Left ventricle myocardium inferior (tissue), 1 donor: ENCODE results near the gene SATB2. TPM values are rescaled to one million over a fixed set of nuclear protein-coding genes. Genes with fewer than 3 reads are reported as not detected.

Experiments
- DNase-seq: peaks from one replicate; pipeline ENCODE4 v3.0.0-alpha.2; 2020
- H3K27ac ChIP-seq: fragments of 200-600 bp; replicated peaks from 2 replicates; pipeline ENCODE4 v1.8.0; 2021
- H3K27me3 ChIP-seq: fragments of 200-600 bp; 2 replicates; pipeline ENCODE4 v1.8.0; 2021; ENCODE audit warnings: low read depth
- H3K36me3 ChIP-seq: fragments of 200-600 bp; 2 replicates; pipeline ENCODE4 v1.8.0; 2021
- H3K4me1 ChIP-seq: fragments of 200-600 bp; 2 replicates; pipeline ENCODE4 v1.8.0; 2021
- H3K4me3 ChIP-seq: fragments of 200-600 bp; 2 replicates; pipeline ENCODE4 v1.8.0; 2021; ENCODE audit warnings: mild to moderate bottlenecking, moderate library complexity
- H3K9me3 ChIP-seq: fragments of 200-600 bp; replicated peaks from 2 replicates; pipeline ENCODE4 v1.8.0; 2021
- CTCF ChIP-seq: fragments of 200-600 bp; IDR thresholded peaks from 2 replicates; pipeline ENCODE4 v1.8.0; 2021; ENCODE audit warnings: antibody characterized with exemption, mild to moderate bottlenecking, borderline replicate concordance
- intact Hi-C: fragments of 100-400 bp; cut with micrococcal nuclease; formaldehyde crosslinking; loops from one replicate; pipeline ENCODE4 v1.11.0; 2022
- total RNA-seq: library from RNA; stranded (reverse); fragmentation: NEBNext Ultra II Directional; extraction: Animal tissue kit (Norgen Biotek cat#: 25700); gene quantifications from one replicate; pipeline ENCODE4 v1.2.1, GENCODE V29; 2021
- donor health status: DM: no; HTN: yes; CAD: no; lungs with severe emphysema.

SATB2 gene
- total RNA-seq, 1 donor from 2014 or later: 1.1 TPM

GRCh38 chr2:199384043-199384442 lies 73.7 kb downstream of the SATB2 start:
- intact Hi-C loops: no loop called here
- no peaks in the 10 kb centered on the region for H3K4me1 ChIP-seq
- DNase-seq: no peak
- TF ChIP-seq CTCF: no peak
- no peak overlapping the region for H3K4me3 ChIP-seq
- no peaks in the 10 kb centered on the region for H3K27me3 ChIP-seq
- no peaks in the 10 kb centered on the region for H3K36me3 ChIP-seq
- H3K27ac ChIP-seq: no peak overlapping the region
- H3K9me3 ChIP-seq: no peaks in the 10 kb centered on the region

GRCh38 chr2:199383021-199383420 lies 74.7 kb downstream of the SATB2 start:
- no peaks in the 10 kb centered on the region for H3K4me1 ChIP-seq
- intact Hi-C loops: no loop called here
- TF ChIP-seq CTCF: no peak

GRCh38 chr2:199382091-199382490 lies 75.6 kb downstream of the SATB2 start:
- Histone ChIP-seq H3K27me3 (no peaks in the 10 kb centered on the region), H3K36me3 (no peaks in the 10 kb centered on the region), H3K9me3 (no peaks in the 10 kb centered on the region), H3K4me3 (no peak overlapping the region), H3K4me1 (no peaks in the 10 kb centered on the region), H3K27ac (no peak overlapping the region)
- no peak for DNase-seq
- TF ChIP-seq CTCF: no peak
- intact Hi-C loops: no loop called here

More at GRCh38 chr2:199383021-199383420, 74.7 kb downstream of the SATB2 start:
- Histone ChIP-seq H3K27me3 (no peaks in the 10 kb centered on the region), H3K27ac (no peak overlapping the region), H3K9me3 (no peaks in the 10 kb centered on the region), H3K36me3 (no peaks in the 10 kb centered on the region), H3K4me3 (no peak overlapping the region)
- no peak for DNase-seq

- H3K36me3 ChIP-seq: no peaks in the 10 kb centered on the region
- no peak for DNase-seq
- H3K4me1 ChIP-seq: no peaks in the 10 kb centered on the region
- intact Hi-C loops: no loop called here
- no peak overlapping the region for H3K4me3 ChIP-seq
- no peaks in the 10 kb centered on the region for H3K27me3 ChIP-seq
- no peak for TF ChIP-seq CTCF
- no peaks in the 10 kb centered on the region for H3K9me3 ChIP-seq
- H3K27ac ChIP-seq: no peak overlapping the region
Observed at GRCh38 chr2:199381531-199381930, 76.2 kb downstream of the SATB2 start.

- intact Hi-C loops: no loop called here
- no peaks in the 10 kb centered on the region for H3K9me3 ChIP-seq
- H3K4me3 ChIP-seq: no peak overlapping the region
- H3K27ac ChIP-seq: no peak overlapping the region
- H3K4me1 ChIP-seq: no peaks in the 10 kb centered on the region
- no peak for TF ChIP-seq CTCF
- H3K36me3 ChIP-seq: no peaks in the 10 kb centered on the region
- no peaks in the 10 kb centered on the region for H3K27me3 ChIP-seq
- no peak for DNase-seq
Observed at GRCh38 chr2:199378948-199379650, 78.6 kb downstream of the SATB2 start.
